ENCODE results near the gene NFKBIE.

NFKBIE gene

GRCh38 chr6:44272999-44273566 lies 7.7 kb upstream of the NFKBIE start:
- no peak for DNase-seq (ENCODE audit: low read depth in 3 of 3)

DNA sequence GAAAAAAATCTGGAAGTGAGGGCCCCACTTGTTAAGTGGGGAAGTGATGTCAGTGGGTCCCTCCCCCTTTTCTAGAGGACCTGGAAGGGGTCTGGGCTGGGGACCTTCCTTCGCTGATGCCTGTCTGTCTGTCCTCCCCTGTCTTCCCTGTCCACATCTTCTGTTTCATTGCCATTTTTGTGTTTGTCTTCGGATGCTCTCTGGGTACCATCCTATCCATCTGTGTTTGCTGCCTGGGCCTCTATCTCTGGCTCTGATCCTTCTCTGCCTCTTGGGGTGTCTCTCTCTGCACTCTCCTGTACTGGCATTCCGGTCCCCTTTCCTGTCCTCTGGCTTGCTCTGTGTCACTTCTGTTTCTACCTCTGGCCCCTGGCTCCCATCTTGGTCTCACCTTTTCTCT lies 7.2 kb upstream of the NFKBIE start:
- DNase-seq (ENCODE audit: low read depth in 3 of 3), result no peak

DNA sequence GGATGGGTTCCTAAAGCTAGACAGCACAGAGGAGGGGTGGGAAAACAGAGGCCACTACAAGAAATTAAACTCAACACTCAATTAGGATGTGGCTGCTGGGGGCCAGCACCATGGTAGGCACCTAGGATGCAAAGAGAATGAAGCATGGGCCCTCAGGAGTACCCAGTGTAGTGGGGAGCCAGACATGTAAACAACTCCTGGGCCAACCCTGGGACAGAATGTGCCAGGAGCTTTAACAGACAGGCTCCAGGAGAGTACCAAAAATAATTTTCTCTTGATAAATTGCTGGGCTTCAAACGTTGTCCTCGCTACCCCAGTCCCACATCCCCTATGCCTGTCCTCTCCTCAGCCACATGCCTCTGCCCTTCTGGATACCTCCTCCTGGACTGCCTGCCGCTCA lies 6.6 kb upstream of the NFKBIE start:
- no peak for DNase-seq (ENCODE audit: low read depth in 3 of 3)

GRCh38 chr6:44271406-44271723 lies 6.0 kb upstream of the NFKBIE start:
- DNase-seq (ENCODE audit: low read depth in 3 of 3), result no peak

GRCh38 chr6:44270526-44271405 lies 5.4 kb upstream of the NFKBIE start:
- no peak for DNase-seq (ENCODE audit: low read depth in 3 of 3)

DNA sequence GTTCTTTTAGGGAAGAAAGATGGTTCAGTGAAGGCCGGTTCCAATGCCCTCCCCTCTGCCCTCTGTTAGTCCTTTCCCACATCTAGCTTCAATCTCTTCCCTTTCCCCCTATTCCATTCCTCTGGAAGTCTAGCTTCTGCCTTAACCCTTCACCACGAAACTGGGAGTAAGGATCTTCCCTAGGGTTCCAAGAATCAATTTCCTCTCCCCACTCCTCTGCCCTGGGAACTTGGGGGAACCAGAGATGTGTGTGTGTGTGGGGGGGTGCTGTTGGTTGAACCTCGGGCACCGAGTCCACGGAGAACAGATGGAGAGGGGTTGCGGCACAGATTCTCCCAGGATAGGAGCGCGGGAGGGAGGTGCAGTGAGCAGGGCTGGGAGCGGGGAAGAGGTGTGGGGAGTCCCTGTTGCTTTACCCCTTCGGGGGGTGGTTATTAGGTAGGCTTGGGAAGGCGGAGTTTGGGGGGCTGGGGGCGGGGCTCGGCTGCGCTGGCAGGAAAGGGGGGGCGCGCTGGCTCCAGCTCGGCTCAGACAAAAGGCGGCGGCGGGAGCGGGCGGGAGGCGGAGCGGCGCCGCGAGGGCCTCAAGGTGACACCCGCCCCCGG lies 4.7 kb upstream of the NFKBIE start, which contains the start of gene TMEM151B:
Gene TMEM151B, plus strand, starts transcription at position 530 of the 605 bp plus-strand sequence. CDS start 293 bp downstream, outside the sequence.
- no peak for DNase-seq (ENCODE audit: low read depth in 3 of 3)

DNA sequence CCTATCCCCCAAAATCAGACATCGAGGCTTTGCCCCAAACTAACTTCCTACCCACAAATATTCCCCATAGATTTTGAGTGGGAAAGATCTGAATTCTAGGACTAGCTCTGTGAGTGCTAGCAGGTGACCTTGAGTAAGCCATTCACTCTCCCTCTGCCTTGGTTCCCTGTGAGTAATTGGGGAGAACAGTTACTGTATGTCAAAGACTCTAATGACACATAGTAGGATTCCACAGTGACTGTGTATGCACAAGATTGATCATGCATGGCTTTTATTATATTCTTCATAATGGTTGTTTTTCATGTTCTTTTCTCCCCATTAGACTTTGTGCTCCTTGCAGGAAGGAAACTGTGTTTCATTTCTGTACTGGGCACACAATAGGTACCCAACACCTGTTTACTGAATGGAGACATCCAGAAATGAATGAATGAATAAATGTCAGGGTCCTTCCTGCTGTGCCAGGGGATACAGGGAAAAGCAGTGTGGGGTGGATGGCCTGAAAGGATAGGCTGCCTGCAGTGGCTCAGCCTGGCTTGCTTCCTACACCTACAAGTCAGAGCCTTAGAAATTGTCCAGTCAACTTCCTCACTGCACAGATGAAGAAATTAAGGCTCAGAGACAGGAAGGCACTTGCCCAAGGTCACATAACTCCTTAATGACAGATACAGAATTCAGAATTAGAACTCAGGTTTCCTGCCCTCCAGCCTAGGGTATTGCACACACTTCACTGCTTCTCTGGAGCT lies 4.0 kb upstream of the NFKBIE start:
- no peak for DNase-seq (ENCODE audit: low read depth in 3 of 3)

GRCh38 chr6:44268095-44268628 lies 2.8 kb upstream of the NFKBIE start:
- no peak for DNase-seq (ENCODE audit: low read depth in 3 of 3)

- DNase-seq (ENCODE audit: low read depth in 3 of 3), result no peak
Observed at GRCh38 chr6:44267252-44267651, 1.9 kb upstream of the NFKBIE start.

DNA sequence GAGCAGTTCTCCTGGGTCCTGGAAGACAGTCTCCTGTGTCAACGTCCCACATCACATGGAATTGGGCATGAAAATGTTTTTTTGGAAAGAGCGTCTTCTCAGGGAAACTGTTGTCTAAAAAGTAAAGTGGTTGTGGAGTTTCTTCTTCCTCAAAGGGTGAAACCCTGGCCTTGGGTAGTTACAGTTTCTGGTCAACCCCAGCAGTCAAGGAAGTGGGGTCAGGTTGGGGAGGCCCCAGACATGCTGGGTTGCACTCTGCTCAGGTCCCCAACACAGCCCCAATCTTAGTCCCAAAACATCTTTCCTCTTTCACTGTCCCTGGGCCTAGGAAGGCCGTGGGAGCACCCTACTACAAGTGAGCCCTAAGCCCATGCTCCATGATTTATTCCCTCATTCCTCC lies 996 bp upstream of the NFKBIE start:
- no peak for DNase-seq (ENCODE audit: low read depth in 3 of 3)

GRCh38 chr6:44265722-44266233 lies 427 bp upstream of the NFKBIE start:
- DNase-seq (ENCODE audit: low read depth in 3 of 3), result no peak

DNA sequence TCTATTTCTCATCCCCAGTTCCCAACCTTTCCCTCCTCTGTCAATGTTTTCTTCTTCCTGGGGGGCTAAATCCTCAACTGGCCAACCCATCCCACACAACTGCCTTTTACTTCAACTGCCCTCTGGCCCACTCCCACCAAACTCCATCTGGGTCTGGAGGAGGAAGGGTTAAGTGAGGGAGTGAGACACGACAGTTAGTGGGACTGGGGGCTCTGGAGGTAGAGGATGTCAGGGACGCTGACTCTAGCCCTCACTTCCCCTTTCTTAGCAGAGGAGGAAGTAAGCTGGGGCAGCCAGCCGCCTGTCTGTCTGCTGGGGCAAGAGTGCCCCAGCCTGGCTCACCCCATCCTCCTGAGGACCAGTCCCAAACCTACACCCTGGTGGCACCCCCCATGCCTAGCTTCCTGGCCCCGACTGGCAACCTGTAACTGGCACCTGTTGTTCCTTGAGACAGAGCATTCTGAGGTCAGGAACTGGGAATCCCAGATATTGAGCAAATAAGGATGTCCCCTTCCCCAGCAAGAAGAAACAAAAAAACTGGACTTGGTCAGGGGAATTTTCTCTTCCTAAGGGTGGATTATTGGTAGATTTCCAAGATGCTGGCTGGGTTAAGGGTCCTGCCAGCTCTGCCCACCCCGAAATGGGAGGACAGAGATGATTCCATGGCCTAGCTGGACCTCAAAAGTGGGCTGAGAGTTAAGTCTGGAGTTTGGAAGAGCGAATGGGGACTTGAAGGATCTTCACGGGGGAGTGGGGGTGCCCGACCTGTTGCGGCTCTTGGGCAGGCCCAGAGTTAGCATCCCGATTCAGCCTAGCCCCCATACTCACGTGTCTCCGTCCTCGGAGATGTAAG lies 971 bp downstream of the NFKBIE start:
- DNase-seq (ENCODE audit: low read depth in 3 of 3), result no peak

DNA sequence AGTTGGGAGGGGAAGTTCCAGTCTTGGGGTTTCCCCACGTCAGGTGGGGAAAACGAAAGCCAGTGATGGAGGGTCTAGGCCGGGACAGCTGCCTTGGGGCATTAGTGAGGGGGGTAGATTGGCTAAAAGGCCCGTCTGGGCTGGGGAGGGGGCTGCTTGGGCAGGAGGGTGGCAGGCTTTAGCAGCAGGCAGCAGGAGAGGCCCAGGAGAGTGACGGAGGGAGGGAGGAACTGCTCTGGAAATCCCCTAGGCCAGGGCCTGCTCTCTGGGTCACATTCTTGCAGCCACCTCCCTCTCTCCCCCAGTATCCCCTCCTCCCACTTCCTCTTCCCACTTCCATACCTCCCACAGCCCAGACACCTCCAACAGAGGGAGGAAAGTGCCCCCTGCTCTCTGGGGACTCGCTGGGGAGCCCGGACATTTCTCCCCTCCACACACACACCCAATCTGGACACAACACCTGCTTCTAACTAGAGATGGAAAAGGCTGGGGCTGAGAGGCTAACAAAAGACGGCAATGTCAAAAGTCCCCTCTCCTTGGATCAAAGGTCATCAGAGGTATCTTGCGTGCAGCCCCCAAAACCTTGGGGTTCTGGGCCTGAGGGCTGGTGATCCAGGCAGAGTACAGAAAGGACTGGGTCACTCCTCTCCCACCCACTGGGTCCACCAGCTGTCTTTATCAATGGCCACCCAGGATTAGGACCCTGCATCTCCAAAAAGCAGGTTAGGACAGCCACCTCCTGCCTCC lies 1.8 kb downstream of the NFKBIE start:
- no peak for DNase-seq (ENCODE audit: low read depth in 3 of 3)

DNA sequence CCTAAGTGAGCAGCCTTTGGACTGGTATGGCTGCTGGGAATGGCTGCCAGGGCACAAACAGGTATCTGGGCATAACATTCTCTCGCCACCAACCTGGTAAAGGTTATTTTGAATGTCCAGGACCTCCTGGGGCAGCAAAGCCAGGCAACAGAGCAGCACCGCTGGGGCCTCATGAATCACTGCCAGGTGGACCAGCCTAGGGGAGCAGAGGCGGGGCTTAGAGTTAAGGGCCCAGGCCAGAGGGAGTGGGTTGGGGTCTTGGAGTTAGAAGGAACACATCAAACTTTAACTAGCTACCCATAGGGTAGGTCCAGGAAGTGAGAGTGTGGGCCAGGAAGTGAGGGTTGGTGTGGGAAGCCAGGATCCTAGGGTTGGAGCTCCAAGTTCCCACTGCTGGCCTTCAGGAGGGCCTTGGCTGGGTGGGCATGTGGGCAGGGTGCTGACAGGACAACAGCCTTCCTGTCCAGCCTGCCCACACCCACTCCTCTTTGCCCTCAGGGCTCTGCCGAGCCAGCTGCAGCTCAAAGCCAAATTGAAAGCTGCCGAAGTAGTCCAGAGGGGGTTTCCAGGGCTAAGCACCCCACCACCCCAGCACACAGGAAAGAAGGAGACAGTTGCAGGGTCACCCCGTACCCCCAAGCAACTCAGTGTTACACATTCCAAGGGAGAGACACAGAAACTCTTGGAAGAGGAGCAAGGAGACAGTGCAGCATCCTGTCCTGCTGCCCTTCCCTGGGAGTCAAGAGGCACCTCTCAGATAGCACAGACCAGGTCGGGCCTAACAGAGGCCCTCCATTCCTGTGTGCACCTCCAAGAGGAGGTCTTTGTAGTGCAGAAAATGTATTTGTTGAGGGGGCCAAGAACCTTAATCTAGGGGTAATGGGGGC lies 2.6 kb downstream of the NFKBIE start:
- no peak for DNase-seq (ENCODE audit: low read depth in 3 of 3)

- DNase-seq (ENCODE audit: low read depth in 3 of 3), result no peak
Observed at GRCh38 chr6:44261581-44261980, 3.8 kb downstream of the NFKBIE start.

DNA sequence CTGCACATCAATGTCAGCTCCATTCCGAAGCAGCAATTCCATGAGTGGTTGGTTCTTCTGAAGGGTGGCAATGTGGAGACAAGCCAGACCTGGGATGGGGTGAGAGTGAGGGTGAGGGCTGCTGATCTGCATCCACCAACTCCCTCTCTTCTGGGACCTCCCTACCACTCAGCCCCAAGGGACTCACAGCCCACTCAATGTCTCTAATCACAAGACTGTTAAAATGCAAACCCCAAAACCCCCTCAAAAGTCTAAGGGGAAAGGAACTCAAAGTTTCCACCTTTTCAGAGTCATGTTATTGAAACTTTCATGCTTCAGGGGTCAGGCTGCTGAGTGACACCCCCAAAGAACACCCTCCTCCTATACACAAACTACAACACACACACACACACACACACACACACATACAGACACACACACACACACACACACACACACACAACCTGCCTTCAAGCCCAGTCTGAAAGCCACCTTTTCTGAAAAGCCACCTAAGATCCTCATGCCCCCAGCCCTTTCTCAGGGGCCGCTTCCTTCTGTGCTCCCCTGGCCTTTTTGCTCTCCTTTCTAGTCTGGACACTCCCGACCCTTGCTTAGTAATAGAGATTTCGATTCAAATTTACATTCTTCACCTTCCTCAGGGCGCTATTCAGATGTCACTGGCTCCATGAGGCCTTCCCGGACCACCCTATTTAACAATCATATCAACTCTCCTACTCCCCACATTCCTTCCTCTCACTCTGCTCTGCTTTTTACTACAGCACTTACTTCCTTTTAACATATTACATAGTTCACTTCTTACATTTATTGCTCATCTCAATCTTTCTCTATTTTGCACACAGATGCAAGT lies 4.7 kb downstream of the NFKBIE start:
- DNase-seq (ENCODE audit: low read depth in 3 of 3), result no peak

- DNase-seq (ENCODE audit: low read depth in 3 of 3), result no peak
Observed at GRCh38 chr6:44260011-44260410, 5.3 kb downstream of the NFKBIE start.

GRCh38 chr6:44258921-44259320 lies 6.4 kb downstream of the NFKBIE start:
- DNase-seq (ENCODE audit: low read depth in 3 of 3), result no peak

All from stimulated activated CD4-positive, alpha-beta T cell treated with anti-CD3 and anti-CD28 coated beads, TNF-alpha, amount 100 ng/mL, for 48 hours (primary cell).